GM12891 (cell line): Measurements from ENCODE around the gene MARCO.

Experiments used
- POLR2A ChIP-seq: IDR thresholded peaks from 2 replicates; pipeline ENCODE4 v1.6.1; 2011; ENCODE audit warnings: low read depth, low read length, control low read depth
- POLR2AphosphoS5 ChIP-seq: IDR thresholded peaks from 2 replicates; pipeline ENCODE4 v1.6.1; 2011; ENCODE audit warnings: low read depth, low read length, control low read depth

DNA sequence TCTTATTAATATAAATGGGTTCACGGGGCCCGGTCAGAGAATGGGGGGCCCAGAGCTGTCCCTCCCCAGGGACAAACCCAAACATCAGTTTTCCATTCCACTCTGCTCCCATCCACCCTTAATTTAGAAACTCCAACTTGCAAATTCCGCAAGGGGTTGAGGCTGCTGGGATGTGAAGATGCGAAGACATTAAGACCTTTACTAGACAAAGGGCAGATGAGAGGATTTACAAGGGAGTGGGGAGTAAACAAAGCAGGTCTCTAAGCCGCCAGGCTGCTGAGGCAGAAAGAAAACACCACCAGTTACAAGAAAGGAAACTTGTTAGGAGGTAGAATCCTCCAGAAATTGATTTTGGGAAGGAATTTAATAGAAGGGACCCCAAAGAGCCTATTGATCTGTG lies 33.1 kb downstream of the MARCO start:
- TF ChIP-seq POLR2AphosphoS5 (no peak), POLR2A (no peak)
